Prostate gland (tissue), 2 donors: ENCODE measurements around the gene FZD8. TPM values are rescaled to one million over a fixed set of nuclear protein-coding genes. Genes with fewer than 3 reads are reported as not detected.

ENCODE experiments used
- DNase-seq: peaks from one replicate; pipeline ENCODE4 v3.0.0-alpha.2; 2019; ENCODE audit warnings: low spot score
- H3K27ac ChIP-seq, 2 donors: fragments of 200-600 bp; sonication (generic); 2 replicates each; pipeline ENCODE4 v1.5.1; 2017 to 2019
- H3K27me3 ChIP-seq: fragments of 200-600 bp; sonication (generic); replicated peaks from 2 replicates; pipeline ENCODE4 v1.5.1; 2019; ENCODE audit not compliant: insufficient read depth
- H3K36me3 ChIP-seq, 2 donors: fragments of 200-600 bp; sonication (generic); 1 replicate in 1 of 2; 2 replicates in 1 of 2; pipeline versions ENCODE4 v1.5.1 to v1.8.1; 2017 to 2019
- H3K4me1 ChIP-seq: fragments of 200-600 bp; sonication (generic); replicated peaks from 2 replicates; pipeline ENCODE4 v1.5.1; 2019
- H3K4me3 ChIP-seq, 2 donors: fragments of 200-600 bp; sonication (generic); 2 replicates each; pipeline ENCODE4 v1.5.1; 2017 to 2019
- H3K9me3 ChIP-seq: fragments of 200-600 bp; sonication (generic); 2 replicates; pipeline ENCODE4 v1.5.1; 2017
- POLR2A ChIP-seq: fragments of 450-650 bp; IDR thresholded peaks from one replicate; pipeline ENCODE4 v1.6.1; 2016; ENCODE audit warnings: antibody characterized with exemption, mild to moderate bottlenecking
- POLR2AphosphoS5 ChIP-seq: sonication (generic); formaldehyde crosslinking; IDR thresholded peaks from one replicate; pipeline ENCODE4 v1.6.1; 2017; ENCODE audit warnings: antibody characterized with exemption
- WGBS: methylation state at CpG from one replicate; pipeline ENCODE4 v1.1.5; 2018; 5-methylcytosine and 5-hydroxymethylcytosine counted together
- intact Hi-C: fragments of 100-400 bp; cut with DNase I; formaldehyde crosslinking; loops from one replicate; pipeline ENCODE4 v1.14.2; 2022
- total RNA-seq, 2 donors: library from RNA; depleted of rRNA; stranded (reverse); fragments of >200 nt; gene quantifications; one replicate each; pipeline ENCODE4 v1.1.0, GENCODE V29; 2016
- TF ChIP-seq, protein P1 (sequence below), 4 experiments: fragments of 200-600 bp in 2 of 4; fragments of 450-650 bp in 2 of 4; sonication (generic) in 2 of 4; IDR thresholded peaks; 1 replicate in 3 of 4; 2 replicates in 1 of 4; pipeline ENCODE4 v1.5.1; 2016 to 2019; ENCODE audit warnings: antibody characterized with exemption in 4 of 4, mild to moderate bottlenecking in 2 of 4, moderate library complexity in 2 of 4

The FZD8 gene
- total RNA-seq, 2 donors from 2014 or later, result 5.6 to 14.2 TPM

GRCh38 chr10:35595106-35595505, 47.0 kb downstream of the FZD8 start:
- DNase-seq, result no peak
- WGBS, result 27% methylated on average over 3 of the region's 3 CpGs
- TF ChIP-seq POLR2A (no peak), POLR2AphosphoS5 (no peak)
- TF ChIP-seq, protein P1, sequence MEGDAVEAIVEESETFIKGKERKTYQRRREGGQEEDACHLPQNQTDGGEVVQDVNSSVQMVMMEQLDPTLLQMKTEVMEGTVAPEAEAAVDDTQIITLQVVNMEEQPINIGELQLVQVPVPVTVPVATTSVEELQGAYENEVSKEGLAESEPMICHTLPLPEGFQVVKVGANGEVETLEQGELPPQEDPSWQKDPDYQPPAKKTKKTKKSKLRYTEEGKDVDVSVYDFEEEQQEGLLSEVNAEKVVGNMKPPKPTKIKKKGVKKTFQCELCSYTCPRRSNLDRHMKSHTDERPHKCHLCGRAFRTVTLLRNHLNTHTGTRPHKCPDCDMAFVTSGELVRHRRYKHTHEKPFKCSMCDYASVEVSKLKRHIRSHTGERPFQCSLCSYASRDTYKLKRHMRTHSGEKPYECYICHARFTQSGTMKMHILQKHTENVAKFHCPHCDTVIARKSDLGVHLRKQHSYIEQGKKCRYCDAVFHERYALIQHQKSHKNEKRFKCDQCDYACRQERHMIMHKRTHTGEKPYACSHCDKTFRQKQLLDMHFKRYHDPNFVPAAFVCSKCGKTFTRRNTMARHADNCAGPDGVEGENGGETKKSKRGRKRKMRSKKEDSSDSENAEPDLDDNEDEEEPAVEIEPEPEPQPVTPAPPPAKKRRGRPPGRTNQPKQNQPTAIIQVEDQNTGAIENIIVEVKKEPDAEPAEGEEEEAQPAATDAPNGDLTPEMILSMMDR (IDR thresholded peaks at IDR 0.05), result no peak
- intact Hi-C loops, result no loop called here
- no peaks in the 10 kb centered on the region for H3K36me3 ChIP-seq
- no peak overlapping the region for H3K4me3 ChIP-seq
- no peaks in the 10 kb centered on the region for H3K9me3 ChIP-seq
- H3K27me3 ChIP-seq, result no peaks in the 10 kb centered on the region
- H3K4me1 ChIP-seq, result no peaks in the 10 kb centered on the region
- no peak overlapping the region for H3K27ac ChIP-seq

DNA sequence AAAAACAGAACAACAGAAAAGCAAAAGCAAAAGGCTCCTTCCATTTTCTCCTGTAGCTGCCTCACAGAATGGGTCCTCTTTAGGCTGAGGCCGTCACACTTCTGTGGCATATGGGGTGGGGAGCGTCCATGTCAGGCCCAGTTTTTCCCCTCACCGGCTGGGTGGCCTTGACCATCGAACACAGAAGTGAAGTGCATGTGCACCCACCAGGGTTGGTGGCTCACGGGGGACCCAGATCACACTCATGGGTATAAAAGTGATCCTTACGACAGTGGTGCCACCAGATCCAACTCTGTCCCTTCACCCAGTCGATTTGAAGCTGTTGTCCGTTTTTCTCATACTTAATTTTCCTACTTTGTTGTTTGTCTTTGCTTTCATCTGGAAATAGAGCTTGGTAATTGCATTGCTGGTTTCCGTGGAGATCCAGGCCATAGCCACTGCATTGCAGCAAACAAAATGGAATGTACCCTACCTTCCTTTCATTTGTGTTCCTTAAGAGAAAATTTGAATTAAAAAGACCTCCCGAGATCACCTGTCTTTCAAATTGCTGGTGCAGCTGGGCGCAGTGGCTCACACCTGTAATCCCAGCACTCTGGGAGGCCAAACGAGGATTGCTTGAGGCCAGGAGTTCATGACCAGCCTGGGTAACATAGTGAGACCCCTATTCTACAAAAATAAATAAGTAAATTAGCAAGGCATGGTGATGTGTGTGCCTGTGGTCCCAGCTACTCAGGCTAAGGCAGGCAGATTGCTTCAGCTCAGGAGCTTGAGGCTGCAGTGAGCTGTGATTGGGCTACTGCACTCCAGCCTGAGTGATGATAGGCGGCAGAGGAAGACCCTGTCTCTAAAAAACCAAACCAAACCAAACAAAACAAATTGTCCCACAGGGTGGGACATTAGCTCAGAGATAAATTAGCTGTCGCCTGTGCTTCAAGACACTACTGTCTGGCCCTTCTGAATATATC, 47.7 kb downstream of the FZD8 start:
- Histone ChIP-seq H3K4me3 (no peak overlapping the region), H3K27ac (no peak overlapping the region), H3K9me3 (no peaks in the 10 kb centered on the region), H3K36me3 (no peaks in the 10 kb centered on the region), H3K4me1 (no peaks in the 10 kb centered on the region), H3K27me3 (no peaks in the 10 kb centered on the region)
- no peak for DNase-seq
- 62% methylated on average over 14 of the region's 14 CpGs for WGBS
- intact Hi-C loops, result no loop called here
- TF ChIP-seq POLR2A (no peak), POLR2AphosphoS5 (no peak)
- TF ChIP-seq, protein P1 (IDR thresholded peaks at IDR 0.05), result no peak

DNA sequence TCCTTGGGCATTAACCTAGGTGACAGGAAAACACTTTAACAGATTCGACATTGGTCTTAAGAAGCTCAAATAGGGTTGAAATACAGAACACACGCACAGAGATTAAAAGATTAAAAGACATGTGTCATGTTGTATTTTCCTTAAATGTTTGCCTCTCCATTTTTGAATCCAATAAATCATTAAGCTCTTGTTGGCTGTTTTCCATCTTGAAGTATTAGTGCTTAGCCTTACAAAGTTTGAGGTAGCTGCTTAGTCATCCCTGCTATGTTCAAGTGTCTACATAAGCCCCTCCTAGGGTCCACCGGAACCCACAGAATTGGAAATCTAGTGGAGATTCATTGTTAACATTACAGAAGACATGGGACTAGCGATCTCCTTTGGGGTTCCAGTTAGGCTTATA, 49.7 kb downstream of the FZD8 start:
- Histone ChIP-seq H3K27ac (no peak overlapping the region), H3K27me3 (no peaks in the 10 kb centered on the region), H3K36me3 (no peaks in the 10 kb centered on the region), H3K4me3 (no peak overlapping the region), H3K9me3 (no peaks in the 10 kb centered on the region), H3K4me1 (no peaks in the 10 kb centered on the region)
- TF ChIP-seq POLR2A, result no peak
- TF ChIP-seq POLR2AphosphoS5, result no peak
- TF ChIP-seq, protein P1 (IDR thresholded peaks at IDR 0.05), result no peak
- DNase-seq, result no peak
- intact Hi-C loops, result no loop called here
- 84% methylated on average over 4 of the region's 4 CpGs for WGBS

DNA sequence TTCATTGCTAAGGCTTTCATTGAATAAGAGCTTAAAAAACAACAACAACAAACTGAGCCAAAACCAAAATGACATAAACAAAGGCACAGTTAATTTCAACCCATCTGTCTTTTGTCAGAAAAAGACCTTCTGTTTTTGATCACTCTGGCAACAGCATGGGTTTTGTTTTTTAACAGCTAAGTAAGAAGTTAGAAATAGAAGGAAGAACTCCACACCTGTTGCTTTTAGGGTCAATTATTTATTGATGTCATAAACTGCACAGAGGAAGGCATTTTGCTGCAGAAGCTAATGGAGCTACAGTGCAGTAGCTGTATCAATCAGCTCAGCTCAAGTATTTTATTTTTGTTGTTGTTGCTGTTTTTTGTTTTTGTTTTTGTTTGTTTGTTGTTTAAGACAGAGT, 53.3 kb downstream of the FZD8 start:
- no peaks in the 10 kb centered on the region for H3K9me3 ChIP-seq
- no peaks in the 10 kb centered on the region for H3K36me3 ChIP-seq
- H3K27ac ChIP-seq, result no peak overlapping the region
- H3K4me1 ChIP-seq, result no peaks in the 10 kb centered on the region
- DNase-seq, result no peak
- intact Hi-C loops, result no loop called here
- no peaks in the 10 kb centered on the region for H3K27me3 ChIP-seq
- H3K4me3 ChIP-seq, result no peak overlapping the region
- TF ChIP-seq POLR2AphosphoS5, result no peak
- no peak for TF ChIP-seq POLR2A
- TF ChIP-seq, protein P1 (IDR thresholded peaks at IDR 0.05), result no peak

Other genes starting within 250 kb of the FZD8 start
- 1 to 10 TPM in 1 of 2 donors, not detected in 1; 1.1 TPM for gene GJD4, start 37.0 kb downstream of the FZD8 start, total RNA-seq